Right lobe of liver (tissue), 4 donors: Measurements from ENCODE around the gene ANAPC15.

Source experiments
- CTCF ChIP-seq, 4 donors: fragments of 200-600 bp in 3 of 4; fragments of 450-650 bp in 1 of 4; IDR thresholded peaks; one replicate each; pipeline versions ENCODE4 v1.5.1 to v1.8.0; 2016 to 2022; ENCODE audit warnings: antibody characterized with exemption in 4 of 4, mild to moderate bottlenecking in 2 of 4
- POLR2A ChIP-seq: fragments of 450-650 bp; IDR thresholded peaks from one replicate; pipeline ENCODE4 v1.6.1; 2017; ENCODE audit warnings: antibody characterized with exemption, mild to moderate bottlenecking
- donor health status: DM: no; HTN: no; CAD: no.
- donor health status: DM: no; HTN: no; CAD: no.
- donor health status: DM: no; HTN: yes; CAD: no.

DNA sequence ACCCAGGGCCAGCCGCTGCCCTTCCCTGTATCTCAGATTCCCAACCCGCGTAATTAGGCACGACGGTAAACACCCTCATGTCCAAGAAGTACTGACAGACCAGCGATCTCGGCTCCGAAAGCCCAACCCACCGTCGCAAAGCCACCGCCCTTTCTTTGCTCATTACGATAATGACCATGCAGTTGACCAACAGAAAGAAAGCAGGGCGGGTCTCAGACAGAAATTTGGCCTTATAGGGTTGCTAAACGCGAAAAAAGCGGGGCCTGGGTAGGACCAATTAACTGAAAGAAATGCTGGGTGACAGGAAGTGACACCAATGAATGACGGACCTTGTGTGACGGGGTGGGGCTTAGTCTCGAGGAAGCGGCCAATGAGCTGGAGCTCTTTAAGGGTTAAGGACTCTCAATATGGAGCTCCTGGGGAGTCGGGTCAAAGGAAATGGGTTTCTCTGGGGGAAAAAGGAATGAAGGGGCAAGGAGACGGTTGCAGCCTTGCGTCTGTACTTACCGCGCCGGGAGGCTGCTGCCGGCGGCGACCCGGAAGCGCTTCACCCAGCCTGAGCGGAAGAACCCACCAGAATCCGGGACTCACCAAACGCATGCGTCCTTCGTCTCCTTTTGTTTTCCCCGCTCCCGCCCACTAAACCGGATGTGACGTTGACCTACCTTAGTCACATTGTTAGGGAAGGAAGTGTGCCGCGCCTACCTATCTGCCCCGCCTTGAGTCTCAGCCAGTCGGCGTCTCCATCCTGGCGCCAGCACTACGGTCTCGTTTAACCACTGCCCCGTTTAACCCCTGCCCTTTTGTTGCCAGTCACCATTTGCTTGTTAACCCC is at the start of gene ANAPC15:
- no peak for TF ChIP-seq CTCF (IDR thresholded peaks at IDR 0.05)
- peak; percentile 92 for TF ChIP-seq POLR2A
